Mesenchymal stem cell (in vitro differentiated cells and primary cell): ENCODE measurements around the gene CHST11.
"Not testable (repeated sequence)": the region's sequence is repeated elsewhere in the genome, so short reads cannot be mapped to it uniquely, and the experiment has no call there.

Experiments
- DNase-seq: peaks from one replicate; pipeline ENCODE4 v3.0.0-alpha.2; 2013
- H2AFZ ChIP-seq: one replicate; pipeline ENCODE4 v1.6.1; 2013; ENCODE audit warnings: low read depth, mild to moderate bottlenecking, control low read depth, inconsistent platforms, low read length, moderate library complexity
- H2AK5ac ChIP-seq: 2 replicates; pipeline ENCODE4 v1.6.1; 2013; ENCODE audit warnings: low read length, moderate library complexity, mild to moderate bottlenecking, inconsistent platforms; ENCODE audit not compliant: severe bottlenecking
- H2BK120ac ChIP-seq: one replicate; pipeline ENCODE4 v1.6.1; 2013; ENCODE audit warnings: low read depth, mild to moderate bottlenecking, inconsistent platforms, low read length, moderate library complexity
- H2BK12ac ChIP-seq, 2 experiments: one replicate each; pipeline ENCODE4 v1.6.1; 2013; ENCODE audit warnings: inconsistent platforms in 2 of 2, low read length in 2 of 2, mild to moderate bottlenecking in 2 of 2, moderate library complexity in 2 of 2, control low read depth in 1 of 2
- H2BK15ac ChIP-seq: one replicate; pipeline ENCODE4 v1.6.1; 2013; ENCODE audit warnings: mild to moderate bottlenecking, low read depth, inconsistent platforms; ENCODE audit not compliant: poor library complexity, severe bottlenecking
- H2BK5ac ChIP-seq: 2 replicates; pipeline ENCODE4 v1.6.1; 2013; ENCODE audit warnings: low read depth, mild to moderate bottlenecking, low read length, control low read depth, inconsistent platforms; ENCODE audit not compliant: poor library complexity, severe bottlenecking
- H3K14ac ChIP-seq, 2 experiments: one replicate each; pipeline ENCODE4 v1.6.1; 2013; ENCODE audit warnings: inconsistent platforms in 2 of 2, low read length in 2 of 2, control low read depth in 1 of 2, mild to moderate bottlenecking in 1 of 2, moderate library complexity in 1 of 2
- H3K18ac ChIP-seq, 2 experiments: one replicate each; pipeline ENCODE4 v1.6.1; 2013; ENCODE audit warnings: inconsistent platforms in 2 of 2, low read length in 2 of 2, control low read depth in 1 of 2, low read depth in 1 of 2, mild to moderate bottlenecking in 1 of 2
- H3K23ac ChIP-seq, 2 experiments: one replicate each; pipeline ENCODE4 v1.6.1; 2013; ENCODE audit warnings: inconsistent platforms in 2 of 2, low read length in 2 of 2, mild to moderate bottlenecking in 2 of 2, moderate library complexity in 2 of 2, control low read depth in 1 of 2
- H3K27ac ChIP-seq: 2 replicates; pipeline ENCODE4 v1.5.1; 2013; ENCODE audit warnings: mild to moderate bottlenecking, moderate library complexity, low read length, control low read depth, inconsistent platforms; ENCODE audit not compliant: poor library complexity, severe bottlenecking
- H3K27me3 ChIP-seq, 2 experiments: 2 replicates each; pipeline versions ENCODE4 v1.6.1 to v1.7.0; 2013; ENCODE audit warnings: low read length in 2 of 2, mild to moderate bottlenecking in 2 of 2, moderate library complexity in 2 of 2, control low read depth in 1 of 2, inconsistent platforms in 1 of 2; ENCODE audit not compliant: control insufficient read depth in 1 of 2, insufficient read depth in 1 of 2
- H3K36me3 ChIP-seq, 2 experiments: 2 replicates each; pipeline versions ENCODE4 v1.6.1 to v1.7.0; 2013; ENCODE audit warnings: low read length in 2 of 2, control low read depth in 1 of 2, inconsistent platforms in 1 of 2, low read depth in 1 of 2, mild to moderate bottlenecking in 1 of 2; ENCODE audit not compliant: insufficient read depth in 2 of 2, control insufficient read depth in 1 of 2
- H3K4ac ChIP-seq, 2 experiments: one replicate each; pipeline ENCODE4 v1.6.1; 2013; ENCODE audit warnings: inconsistent platforms in 2 of 2, low read length in 2 of 2, mild to moderate bottlenecking in 2 of 2, moderate library complexity in 2 of 2, control low read depth in 1 of 2, low read depth in 1 of 2
- H3K4me1 ChIP-seq: 2 replicates; pipeline ENCODE4 v1.6.1; 2013; ENCODE audit warnings: low read depth, low read length, control low read depth; ENCODE audit not compliant: control insufficient read depth, insufficient read depth
- H3K4me2 ChIP-seq: 2 replicates; pipeline ENCODE4 v1.6.1; 2013; ENCODE audit warnings: low read length, mild to moderate bottlenecking, inconsistent platforms; ENCODE audit not compliant: poor library complexity, severe bottlenecking
- H3K4me3 ChIP-seq, 2 experiments: 2 replicates each; pipeline versions ENCODE4 v1.5.1 to v1.7.0; 2013; ENCODE audit warnings: low read length in 2 of 2, mild to moderate bottlenecking in 2 of 2, control low read depth in 1 of 2, low read depth in 1 of 2; ENCODE audit not compliant: insufficient read depth in 1 of 2
- H3K79me1 ChIP-seq: replicated peaks from 2 replicates; pipeline ENCODE4 v1.6.1; 2013; ENCODE audit warnings: mild to moderate bottlenecking, control low read depth, low read length, inconsistent platforms; ENCODE audit not compliant: poor library complexity, severe bottlenecking
- H3K9ac ChIP-seq: 2 replicates; pipeline ENCODE4 v1.7.0; 2013; ENCODE audit warnings: mild to moderate bottlenecking, low read length, moderate library complexity
- H3K9me3 ChIP-seq: 2 replicates; pipeline ENCODE4 v1.7.0; 2013; ENCODE audit warnings: mild to moderate bottlenecking, low read length; ENCODE audit not compliant: control insufficient read depth
- H4K8ac ChIP-seq: one replicate; pipeline ENCODE4 v1.6.1; 2013; ENCODE audit warnings: inconsistent platforms, mild to moderate bottlenecking, low read length, moderate library complexity
- H4K91ac ChIP-seq: one replicate; pipeline ENCODE4 v1.6.1; 2013; ENCODE audit warnings: mild to moderate bottlenecking, low read length, inconsistent platforms
- WGBS: methylation state at CpG from one replicate; pipeline ENCODE4 v1.1.7; 2013; ENCODE audit warnings: mixed read lengths; 5-methylcytosine and 5-hydroxymethylcytosine counted together

Gene CHST11

GRCh38 chr12:104570174-104570907 lies 113.6 kb downstream of the CHST11 start:
- Histone ChIP-seq H2AFZ (no peak overlapping the region), H3K27me3 (peaks cover 0 to 13% of the 10 kb centered on the region in 2 experiments), H3K4me3 (no peak overlapping the region), H3K18ac (no peak overlapping the region), H2AK5ac (no peak overlapping the region), H3K36me3 (no peaks in the 10 kb centered on the region), H3K14ac (no peak overlapping the region), H3K9ac (no peak overlapping the region), H2BK12ac (no peak overlapping the region), H3K4me1 (no peaks in the 10 kb centered on the region), H3K79me1 (no peaks in the 10 kb centered on the region), H3K4ac (no peak overlapping the region), H2BK15ac (no peak overlapping the region), H3K23ac (no peak overlapping the region), H3K4me2 (no peak overlapping the region), H2BK5ac (no peak overlapping the region), H2BK120ac (no peak overlapping the region), H4K91ac (no peak overlapping the region), H4K8ac (no peak overlapping the region), H3K9me3 (peaks cover 5% of the 10 kb centered on the region), H3K27ac (no peak overlapping the region)
- whole genome bisulfite sequencing, result 91% methylated on average over 12 of the region's 12 CpGs
- no peak for DNase-seq

- no peak overlapping the region for H2AFZ ChIP-seq
- H3K9me3 ChIP-seq, result peaks cover 5% of the 10 kb centered on the region
- H3K9ac ChIP-seq, result no peak overlapping the region
- no peak overlapping the region for H3K14ac ChIP-seq
- H2BK120ac ChIP-seq, result no peak overlapping the region
- H3K4ac ChIP-seq, result no peak overlapping the region
- no peak overlapping the region for H4K91ac ChIP-seq
- H3K18ac ChIP-seq, result no peak overlapping the region
- peaks cover 2% of the 10 kb centered on the region for H3K79me1 ChIP-seq
- WGBS, result 90% methylated on average over 8 of the region's 8 CpGs
- no peaks in the 10 kb centered on the region for H3K36me3 ChIP-seq
- no peaks in the 10 kb centered on the region for H3K4me1 ChIP-seq
- no peak overlapping the region for H2BK5ac ChIP-seq
- no peak overlapping the region for H2AK5ac ChIP-seq
- no peak overlapping the region for H4K8ac ChIP-seq
- no peak for DNase-seq
- no peak overlapping the region for H3K27ac ChIP-seq
- H3K4me2 ChIP-seq, result no peak overlapping the region
- no peak overlapping the region for H2BK15ac ChIP-seq
- H2BK12ac ChIP-seq, result no peak overlapping the region
- peaks cover 0 to 12% of the 10 kb centered on the region in 2 experiments for H3K27me3 ChIP-seq
- no peak overlapping the region for H3K4me3 ChIP-seq
- no peak overlapping the region for H3K23ac ChIP-seq
These were observed 114.6 kb downstream of the CHST11 start for GRCh38 chr12:104571328-104571727.

- not testable (repeated sequence) for H3K9me3 ChIP-seq, H3K27me3 ChIP-seq, H2AFZ ChIP-seq, H3K36me3 ChIP-seq, H3K79me1 ChIP-seq, H2BK5ac ChIP-seq, H2BK120ac ChIP-seq, H2BK15ac ChIP-seq, H3K4me1 ChIP-seq, H3K27ac ChIP-seq, H3K9ac ChIP-seq, H4K8ac ChIP-seq, H2AK5ac ChIP-seq, H2BK12ac ChIP-seq, H3K4ac ChIP-seq, H3K4me2 ChIP-seq, H3K14ac ChIP-seq, H3K18ac ChIP-seq, H3K23ac ChIP-seq, H3K4me3 ChIP-seq, DNase-seq, H4K91ac ChIP-seq
- 100% methylated on average over 1 of the region's 3 CpGs for WGBS
These were observed 117.6 kb downstream of the CHST11 start for GRCh38 chr12:104574353-104574752.

- H2BK12ac ChIP-seq, H3K27me3 ChIP-seq, H3K4me2 ChIP-seq, H3K4me1 ChIP-seq, DNase-seq, H2AFZ ChIP-seq, H3K9ac ChIP-seq, H3K27ac ChIP-seq, H3K14ac ChIP-seq, H3K36me3 ChIP-seq, H3K4ac ChIP-seq, H2BK120ac ChIP-seq, H3K23ac ChIP-seq, H2BK5ac ChIP-seq, H4K8ac ChIP-seq, H3K18ac ChIP-seq, H3K9me3 ChIP-seq, H2BK15ac ChIP-seq, H3K4me3 ChIP-seq, H3K79me1 ChIP-seq, H4K91ac ChIP-seq, H2AK5ac ChIP-seq: not testable (repeated sequence)
- 77% methylated on average over 5 of the region's 6 CpGs for WGBS
These were observed 118.0 kb downstream of the CHST11 start for GRCh38 chr12:104574758-104575157.
